Neuronal stem cell (in vitro differentiated cells): ENCODE data around the gene RBL2.
"Not testable (repeated sequence)": the region's sequence is repeated elsewhere in the genome, so short reads cannot be mapped to it uniquely, and the experiment has no call there.

Source experiments
- DNase-seq: peaks from one replicate; pipeline ENCODE4 v3.0.0-alpha.2; 2013; ENCODE audit warnings: low spot score
- H2AFZ ChIP-seq: one replicate; pipeline ENCODE4 v1.6.1; 2013; ENCODE audit warnings: mild to moderate bottlenecking, low read length, inconsistent platforms
- H2AK5ac ChIP-seq: 2 replicates; pipeline ENCODE4 v1.6.1; 2013; ENCODE audit warnings: low read depth, mild to moderate bottlenecking, inconsistent platforms, low read length, moderate library complexity, mixed read lengths
- H2BK120ac ChIP-seq: 2 replicates; pipeline ENCODE4 v1.6.1; 2013; ENCODE audit warnings: low read depth, mild to moderate bottlenecking, inconsistent platforms, low read length, moderate library complexity, mixed read lengths
- H2BK12ac ChIP-seq: one replicate; pipeline ENCODE4 v1.6.1; 2013; ENCODE audit warnings: low read length, inconsistent platforms
- H2BK15ac ChIP-seq: 2 replicates; pipeline ENCODE4 v1.6.1; 2013; ENCODE audit warnings: mild to moderate bottlenecking, low read length, inconsistent platforms, mixed read lengths
- H2BK5ac ChIP-seq: one replicate; pipeline ENCODE4 v1.6.1; 2013; ENCODE audit warnings: inconsistent platforms, mild to moderate bottlenecking, low read length, moderate library complexity
- H3K14ac ChIP-seq: one replicate; pipeline ENCODE4 v1.6.1; 2013; ENCODE audit warnings: low read length, inconsistent platforms
- H3K18ac ChIP-seq: 2 replicates; pipeline ENCODE4 v1.6.1; 2013; ENCODE audit warnings: low read length, inconsistent platforms
- H3K23ac ChIP-seq: 2 replicates; pipeline ENCODE4 v1.6.1; 2013; ENCODE audit warnings: low read depth, mild to moderate bottlenecking, mixed read lengths, low read length, inconsistent platforms; ENCODE audit not compliant: poor library complexity
- H3K27ac ChIP-seq: replicated peaks from 3 replicates; pipeline ENCODE4 v1.5.1; 2013; ENCODE audit warnings: low read length, inconsistent platforms
- H3K27me3 ChIP-seq, 3 experiments: 2 replicates each; pipeline ENCODE4 v1.6.1; 2013; ENCODE audit warnings: low read length in 3 of 3, mild to moderate bottlenecking in 2 of 3, inconsistent platforms in 1 of 3, low read depth in 1 of 3, mixed read lengths in 1 of 3, moderate library complexity in 1 of 3; ENCODE audit not compliant: control insufficient read depth in 3 of 3, insufficient read depth in 3 of 3
- H3K36me3 ChIP-seq, 2 donors: replicated peaks in 1 of 2; 2 replicates each; pipeline ENCODE4 v1.6.1; 2013; ENCODE audit warnings: low read length in 2 of 2; ENCODE audit not compliant: control insufficient read depth in 2 of 2, insufficient read depth in 2 of 2
- H3K4ac ChIP-seq: 2 replicates; pipeline ENCODE4 v1.6.1; 2013; ENCODE audit warnings: inconsistent platforms, mild to moderate bottlenecking, low read length, moderate library complexity
- H3K4me1 ChIP-seq, 2 donors: 1 replicate in 1 of 2; 2 replicates in 1 of 2; pipeline ENCODE4 v1.6.1; 2013; ENCODE audit warnings: low read length in 2 of 2, low read depth in 1 of 2; ENCODE audit not compliant: control insufficient read depth in 2 of 2, insufficient read depth in 1 of 2
- H3K4me2 ChIP-seq: one replicate; pipeline ENCODE4 v1.6.1; 2013; ENCODE audit warnings: mild to moderate bottlenecking, low read length, inconsistent platforms; ENCODE audit not compliant: insufficient read depth, poor library complexity, severe bottlenecking
- H3K4me3 ChIP-seq, 2 donors: 2 replicates each; pipeline ENCODE4 v1.5.1; 2013; ENCODE audit warnings: low read length in 2 of 2, mild to moderate bottlenecking in 2 of 2, inconsistent platforms in 1 of 2, moderate library complexity in 1 of 2
- H3K79me1 ChIP-seq: one replicate; pipeline ENCODE4 v1.6.1; 2013; ENCODE audit warnings: low read depth, mild to moderate bottlenecking, inconsistent platforms, low read length, moderate library complexity
- H3K9ac ChIP-seq: one replicate; pipeline ENCODE4 v1.6.1; 2013; ENCODE audit warnings: mild to moderate bottlenecking, low read depth, low read length, inconsistent platforms; ENCODE audit not compliant: poor library complexity
- H3K9me3 ChIP-seq, 2 donors: replicated peaks in 1 of 2; 2 replicates each; pipeline versions ENCODE3 to v1.6.1; 2013; ENCODE audit warnings: low read length in 2 of 2, mild to moderate bottlenecking in 2 of 2, inconsistent platforms in 1 of 2, low read depth in 1 of 2, mixed read lengths in 1 of 2, moderate library complexity in 1 of 2; ENCODE audit not compliant: control insufficient read depth in 2 of 2, insufficient read depth in 1 of 2
- H4K8ac ChIP-seq: one replicate; pipeline ENCODE4 v1.6.1; 2013; ENCODE audit warnings: low read depth, mild to moderate bottlenecking, inconsistent platforms, low read length, moderate library complexity
- H4K91ac ChIP-seq: one replicate; pipeline ENCODE4 v1.6.1; 2013; ENCODE audit warnings: low read length, low read depth, mild to moderate bottlenecking, inconsistent platforms; ENCODE audit not compliant: poor library complexity
- WGBS, 2 donors: extraction: QIAGEN DNeasy Blood & Tissue Kit; methylation state at CpG; one replicate each; pipeline ENCODE4 v1.1.7; 2013; ENCODE audit warnings: missing lambda C conversion rate in 2 of 2, mixed read lengths in 1 of 2; ENCODE audit not compliant: insufficient read length in 2 of 2, insufficient replicate concordance in 1 of 2; ENCODE audit errors: extremely low coverage in 2 of 2; 5-methylcytosine and 5-hydroxymethylcytosine counted together

RBL2 gene

DNA sequence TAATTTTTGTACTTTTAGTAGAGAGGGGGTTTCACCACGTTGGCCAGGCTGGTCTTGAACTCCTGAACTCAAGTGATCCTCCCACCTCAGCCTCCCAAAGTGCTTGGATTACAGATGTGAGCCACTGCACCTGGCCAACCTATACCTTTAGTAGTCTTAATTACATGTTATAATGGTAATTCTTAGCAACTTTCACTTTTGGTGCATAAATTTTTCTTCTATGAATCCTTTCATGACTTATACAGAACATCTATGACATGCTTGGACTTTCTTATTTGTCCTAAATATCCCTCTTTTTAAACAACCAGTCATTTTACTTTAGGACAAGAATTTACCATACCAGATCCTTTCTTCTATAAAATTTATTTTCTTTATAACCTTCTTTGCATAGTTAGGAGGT, 10.3 kb upstream of the RBL2 start:
- not testable (repeated sequence) for H3K14ac ChIP-seq

DNA sequence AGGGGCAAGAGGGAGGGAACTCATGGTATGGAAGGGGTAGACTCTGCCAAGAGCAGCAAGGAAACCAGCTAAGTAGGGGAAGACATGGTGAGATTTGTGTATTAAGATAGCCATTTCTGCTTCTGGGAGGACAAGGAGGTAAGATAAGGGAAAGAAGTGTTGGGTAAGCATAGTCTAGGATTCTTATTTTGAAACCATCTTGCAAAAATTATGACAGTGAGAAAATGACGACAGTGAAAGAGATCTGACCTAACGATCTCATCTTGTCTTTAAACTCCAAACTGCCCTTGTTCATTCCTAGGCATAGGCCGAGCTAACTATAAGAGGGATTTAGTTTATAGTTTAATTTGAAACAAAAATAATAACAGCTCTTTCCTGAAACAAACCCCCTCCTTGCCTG, 5.6 kb upstream of the RBL2 start:
- no peak for DNase-seq
- Histone ChIP-seq H3K18ac (no peak overlapping the region), H3K4me2 (no peak overlapping the region), H2BK5ac (no peak overlapping the region), H3K27me3 (no peaks in the 10 kb centered on the region), H3K27ac (no peak overlapping the region), H3K4ac (no peak overlapping the region), H2BK15ac (no peak overlapping the region), H2BK120ac (no peak overlapping the region), H2AFZ (no peak overlapping the region), H4K8ac (no peak overlapping the region), H3K4me3 (no peak overlapping the region), H3K14ac (no peak overlapping the region), H4K91ac (no peak overlapping the region), H2BK12ac (no peak overlapping the region), H3K9ac (no peak overlapping the region), H3K4me1 (no peaks in the 10 kb centered on the region), H3K9me3 (peaks cover 0 to under 1% of the 10 kb centered on the region in 2 donors), H3K79me1 (no peaks in the 10 kb centered on the region), H2AK5ac (no peak overlapping the region), H3K23ac (no peak overlapping the region), H3K36me3 (no peaks in the 10 kb centered on the region)
- WGBS, 2 donors = no CpG with 5 or more reads among the region's 3 CpGs

More for the DNA sequence above, 10.3 kb upstream of the RBL2 start:
- H3K27me3 ChIP-seq, H3K18ac ChIP-seq, H2BK15ac ChIP-seq, H3K27ac ChIP-seq, H3K4ac ChIP-seq, H4K8ac ChIP-seq, H4K91ac ChIP-seq, H3K4me3 ChIP-seq, H2AFZ ChIP-seq, H2AK5ac ChIP-seq, H3K23ac ChIP-seq, H2BK120ac ChIP-seq, H2BK12ac ChIP-seq, H3K4me1 ChIP-seq, H3K9me3 ChIP-seq, H3K9ac ChIP-seq, H3K36me3 ChIP-seq, H3K4me2 ChIP-seq, H2BK5ac ChIP-seq, DNase-seq, H3K79me1 ChIP-seq: not testable (repeated sequence)
- no CpG with 5 or more reads among the region's 1 CpG for WGBS, 2 donors

DNA sequence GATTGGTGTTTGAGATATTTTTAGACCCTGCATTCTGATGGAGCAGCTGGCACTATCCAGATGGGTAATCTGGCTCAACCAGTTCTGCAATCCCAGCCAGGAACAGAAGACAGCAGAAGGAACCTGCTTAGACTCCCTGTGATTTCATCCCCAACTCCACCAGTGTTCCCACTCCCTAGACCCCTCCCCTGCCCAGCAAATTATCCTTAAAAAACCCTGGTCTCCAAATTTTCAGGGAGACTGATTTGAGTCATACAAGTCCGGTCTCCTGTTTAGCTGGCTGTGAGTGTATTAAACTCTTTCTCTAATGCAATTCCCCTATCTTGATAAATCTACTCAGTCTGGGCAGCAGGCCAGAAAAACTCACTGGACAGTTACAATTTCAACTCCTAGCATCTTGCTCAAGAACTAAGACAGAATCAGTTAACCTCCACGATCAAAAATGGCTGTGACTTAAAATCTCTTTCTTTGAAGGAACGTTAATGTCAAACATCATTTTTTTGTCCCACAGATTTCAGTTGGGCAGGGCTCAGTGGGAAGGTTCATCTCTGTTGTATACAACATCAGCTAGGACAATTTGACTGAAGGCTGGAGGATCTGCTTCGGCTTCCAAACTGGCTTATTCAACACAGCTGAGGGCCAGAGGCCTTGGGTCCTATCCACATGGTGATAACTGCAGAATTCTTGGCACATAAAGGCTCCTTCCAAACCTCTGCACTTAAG, 4.9 kb upstream of the RBL2 start:
- Histone ChIP-seq H2BK120ac (no peak overlapping the region), H2BK15ac (no peak overlapping the region), H2BK5ac (no peak overlapping the region), H2AK5ac (no peak overlapping the region), H3K4me2 (no peak overlapping the region), H3K18ac (no peak overlapping the region), H3K4me3 (no peak overlapping the region), H3K27ac (no peak overlapping the region), H2BK12ac (no peak overlapping the region), H3K23ac (no peak overlapping the region), H3K14ac (no peak overlapping the region), H3K79me1 (peaks cover under 1% of the 10 kb centered on the region), H3K9ac (no peak overlapping the region), H4K8ac (no peak overlapping the region), H3K4ac (no peak overlapping the region), H2AFZ (no peak overlapping the region), H3K4me1 (peaks cover 0 to 1% of the 10 kb centered on the region in 2 donors), H3K9me3 (no peaks in the 10 kb centered on the region), H3K27me3 (no peaks in the 10 kb centered on the region), H4K91ac (no peak overlapping the region), H3K36me3 (no peaks in the 10 kb centered on the region)
- WGBS, 2 donors = no CpG with 5 or more reads among the region's 4 CpGs
- DNase-seq = no peak

DNA sequence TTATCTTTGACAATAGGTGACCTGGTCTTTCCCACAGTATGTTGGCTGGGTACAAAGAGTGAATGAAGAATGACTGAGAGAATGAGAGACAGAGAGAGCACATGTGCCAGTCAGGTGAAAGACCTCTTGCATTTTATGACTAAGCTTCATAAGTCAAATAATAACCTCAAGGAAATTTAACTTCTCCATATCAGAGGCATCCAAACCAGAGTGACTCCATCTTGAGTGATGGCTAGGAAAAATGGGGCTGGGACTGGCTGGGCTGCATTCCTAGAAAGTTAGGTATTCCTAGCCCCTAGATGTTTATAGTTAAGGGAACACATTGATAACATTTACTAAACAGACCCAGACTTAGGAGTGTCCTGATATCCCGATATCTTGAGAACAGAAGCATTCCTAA, 3.9 kb upstream of the RBL2 start:
- no CpG with 5 or more reads among the region's 1 CpG for WGBS, 2 donors
- Histone ChIP-seq H2BK5ac (no peak overlapping the region), H3K27ac (no peak overlapping the region), H2BK12ac (no peak overlapping the region), H3K23ac (no peak overlapping the region), H3K27me3 (no peaks in the 10 kb centered on the region), H3K79me1 (peaks cover 3% of the 10 kb centered on the region), H3K18ac (no peak overlapping the region), H3K4me3 (no peak overlapping the region), H2AFZ (no peak overlapping the region), H3K4me1 (peaks cover 0 to 1% of the 10 kb centered on the region in 2 donors), H3K4ac (no peak overlapping the region), H2BK120ac (no peak overlapping the region), H3K9me3 (no peaks in the 10 kb centered on the region), H3K14ac (no peak overlapping the region), H2BK15ac (no peak overlapping the region), H3K4me2 (no peak overlapping the region), H4K91ac (no peak overlapping the region), H2AK5ac (no peak overlapping the region), H3K9ac (no peak overlapping the region), H3K36me3 (no peaks in the 10 kb centered on the region), H4K8ac (no peak overlapping the region)
- DNase-seq = no peak
